ENCODE measurements around the gene EGFR. TPM values are rescaled to one million over a fixed set of nuclear protein-coding genes. Genes with fewer than 3 reads are reported as not detected.

EGFR gene
- polyA plus RNA-seq, 2 of the 4 experiments (the other 2 are of a cell fraction): 59.5 to 63.8 TPM

- CTCF ChIA-PET: interaction anchor here (1.3 kb wide), 1 partner anchor 121 kb away, joined by 4 read pairs; no protein-coding TSS in a partner anchor
- H3K4me2 ChIP-seq: peak overlapping the region; percentile 79
- no peak for FAIRE-seq
These were observed 116.0 kb downstream of the EGFR start for GRCh38 chr7:55134786-55135185.

GRCh38 chr7:55135462-55135861 is 116.6 kb downstream of the EGFR start:
- H3K4me3 ChIP-seq: no peak overlapping the region
- ATAC-seq (no peak), FAIRE-seq (no peak), DNase-seq (ENCODE audit: low read depth in 1 of 2, low spot score in 1 of 2) (no peak)
- H3K27ac ChIP-seq: no peak overlapping the region; a peak in 2 of 6 replicates
- no peak overlapping the region for H3K4me2 ChIP-seq
- POLR2A ChIA-PET: no interaction called here
- CTCF ChIA-PET: interaction anchor here (1.3 to 3.9 kb wide), 2 partner anchors 120 to 362 kb away, joined by 4 to 12 read pairs; no protein-coding TSS in a partner anchor
- TF ChIP-seq REST (IDR thresholded peaks at IDR 0.05): no peak
- TF ChIP-seq EHMT2 (IDR thresholded peaks at IDR 0.05; ENCODE audit: low read depth): no peak
- no peak for TF ChIP-seq HOXB13 (CRISPR knock-in tag; IDR thresholded peaks at IDR 0.05; ENCODE audit: low read depth)
- no peak for TF ChIP-seq PHF8 (IDR thresholded peaks at IDR 0.05; ENCODE audit: borderline replicate concordance, low read depth)
- no peak for TF ChIP-seq BHLHE40 (IDR thresholded peaks at IDR 0.05; ENCODE audit: low read depth, low read length)
- TF ChIP-seq TP53 (CRISPR knock-in tag; IDR thresholded peaks at IDR 0.05): no peak
- no peak for TF ChIP-seq RARB (CRISPR knock-in tag; IDR thresholded peaks at IDR 0.05)
- no peak for TF ChIP-seq MAZ (IDR thresholded peaks at IDR 0.05; ENCODE audit: borderline replicate concordance, low read depth, low read length)
- TF ChIP-seq HES2 (IDR thresholded peaks at IDR 0.05): no peak
- no peak for TF ChIP-seq HOXB5 (CRISPR knock-in tag; IDR thresholded peaks at IDR 0.05)
- no peak for TF ChIP-seq CBX2 (IDR thresholded peaks at IDR 0.05; ENCODE audit: borderline replicate concordance, low read depth)
- no peak for TF ChIP-seq E2F6 (IDR thresholded peaks at IDR 0.05; ENCODE audit: borderline replicate concordance, low read depth)
- peaks cover 3% of the 10 kb centered on the region; the same call in 1 of the 3 replicates for H3K9me3 ChIP-seq
- peaks cover 49% of the 10 kb centered on the region for H3K4me1 ChIP-seq

More at GRCh38 chr7:55134786-55135185, 116.0 kb downstream of the EGFR start:
- peaks cover 3% of the 10 kb centered on the region; the same call in 1 of the 3 replicates for H3K9me3 ChIP-seq
- DNase-seq (ENCODE audit: low read depth in 1 of 2, low spot score in 1 of 2) (no peak), ATAC-seq (no peak)
- peaks cover 54% of the 10 kb centered on the region for H3K4me1 ChIP-seq
- H3K4me3 ChIP-seq: no peak overlapping the region
- WGBS (ENCODE audit: missing lambda C conversion rate): 90% methylated on average over 2 of the region's 2 CpGs
- peak overlapping the region; percentile 93 to 98 for H3K27ac ChIP-seq
- POLR2A ChIA-PET: no interaction called here
- TF ChIP-seq KDM1A (IDR thresholded peaks at IDR 0.05; ENCODE audit: low read depth) (no peak), ZSCAN20 (CRISPR knock-in tag; IDR thresholded peaks at IDR 0.05) (no peak), NR3C1 (IDR thresholded peaks at IDR 0.05) (no peak), RAD21 (conservative IDR thresholded peaks at IDR 0.05 in 1 of 2, IDR thresholded peaks at IDR 0.05 in 1 of 2) (no peak), MAX (IDR thresholded peaks at IDR 0.05) (no peak), ZFP36 (IDR thresholded peaks at IDR 0.05; ENCODE audit: borderline replicate concordance, partially characterized antibody) (no peak), USF2 (IDR thresholded peaks at IDR 0.05) (no peak)

Measured in A549 (cell line).